ENCODE measurements around the gene NABP2.

- TF ChIP-seq, protein P1, sequence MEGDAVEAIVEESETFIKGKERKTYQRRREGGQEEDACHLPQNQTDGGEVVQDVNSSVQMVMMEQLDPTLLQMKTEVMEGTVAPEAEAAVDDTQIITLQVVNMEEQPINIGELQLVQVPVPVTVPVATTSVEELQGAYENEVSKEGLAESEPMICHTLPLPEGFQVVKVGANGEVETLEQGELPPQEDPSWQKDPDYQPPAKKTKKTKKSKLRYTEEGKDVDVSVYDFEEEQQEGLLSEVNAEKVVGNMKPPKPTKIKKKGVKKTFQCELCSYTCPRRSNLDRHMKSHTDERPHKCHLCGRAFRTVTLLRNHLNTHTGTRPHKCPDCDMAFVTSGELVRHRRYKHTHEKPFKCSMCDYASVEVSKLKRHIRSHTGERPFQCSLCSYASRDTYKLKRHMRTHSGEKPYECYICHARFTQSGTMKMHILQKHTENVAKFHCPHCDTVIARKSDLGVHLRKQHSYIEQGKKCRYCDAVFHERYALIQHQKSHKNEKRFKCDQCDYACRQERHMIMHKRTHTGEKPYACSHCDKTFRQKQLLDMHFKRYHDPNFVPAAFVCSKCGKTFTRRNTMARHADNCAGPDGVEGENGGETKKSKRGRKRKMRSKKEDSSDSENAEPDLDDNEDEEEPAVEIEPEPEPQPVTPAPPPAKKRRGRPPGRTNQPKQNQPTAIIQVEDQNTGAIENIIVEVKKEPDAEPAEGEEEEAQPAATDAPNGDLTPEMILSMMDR (IDR thresholded peaks at IDR 0.05; ENCODE audit: poor library complexity, severe bottlenecking), result no peak
- TF ChIP-seq TAF1 (IDR thresholded peaks at IDR 0.05; ENCODE audit: low read depth), result no peak
These were observed 10.3 kb upstream of the NABP2 start for GRCh38 chr12:56213878-56214277.

All from neural cell (in vitro differentiated cells).